ENCODE results near the gene EVI5L.

DNA sequence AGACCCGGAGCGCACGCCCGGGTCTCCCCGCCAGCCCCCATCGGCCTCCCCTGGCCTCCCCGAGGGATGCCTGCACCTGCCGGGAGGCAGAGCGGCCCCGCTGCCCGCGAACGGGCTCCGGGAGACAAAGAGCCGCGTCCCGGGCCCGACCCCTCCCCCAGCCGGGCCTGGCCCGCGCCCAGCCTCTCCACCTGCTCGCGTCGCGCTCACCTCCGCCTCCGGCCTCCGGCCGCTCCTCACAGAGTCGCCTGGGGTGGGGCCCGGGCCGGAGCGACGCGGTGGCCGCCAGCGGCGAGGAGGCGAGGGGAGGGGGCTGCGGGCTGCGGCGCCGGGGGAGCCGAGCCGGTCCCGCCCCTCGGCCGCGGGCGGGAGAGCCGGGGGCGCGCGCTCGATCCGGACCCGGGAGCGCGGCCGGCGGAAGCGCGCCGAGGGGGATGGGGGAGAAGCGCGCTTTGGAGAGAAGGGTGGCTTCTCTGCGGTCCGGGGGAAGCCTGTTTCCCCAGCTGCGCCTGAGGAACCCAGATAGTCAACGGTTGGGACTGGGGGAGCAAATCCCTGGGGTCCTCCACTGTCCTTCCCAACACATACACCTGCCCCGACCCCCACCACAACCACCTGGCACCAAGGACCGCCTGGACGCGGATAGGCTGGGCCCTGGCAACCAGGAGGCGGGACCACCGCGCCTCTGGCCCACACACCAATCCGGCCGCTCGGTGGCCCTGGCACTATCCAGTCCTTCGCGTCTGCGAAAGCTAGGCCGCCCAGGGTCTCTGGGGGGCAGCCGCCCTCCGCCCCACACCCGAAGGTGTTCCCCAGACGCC is 44.3 kb downstream of the EVI5L start, which contains the start of gene PRR36:
- TF ChIP-seq, protein P1, sequence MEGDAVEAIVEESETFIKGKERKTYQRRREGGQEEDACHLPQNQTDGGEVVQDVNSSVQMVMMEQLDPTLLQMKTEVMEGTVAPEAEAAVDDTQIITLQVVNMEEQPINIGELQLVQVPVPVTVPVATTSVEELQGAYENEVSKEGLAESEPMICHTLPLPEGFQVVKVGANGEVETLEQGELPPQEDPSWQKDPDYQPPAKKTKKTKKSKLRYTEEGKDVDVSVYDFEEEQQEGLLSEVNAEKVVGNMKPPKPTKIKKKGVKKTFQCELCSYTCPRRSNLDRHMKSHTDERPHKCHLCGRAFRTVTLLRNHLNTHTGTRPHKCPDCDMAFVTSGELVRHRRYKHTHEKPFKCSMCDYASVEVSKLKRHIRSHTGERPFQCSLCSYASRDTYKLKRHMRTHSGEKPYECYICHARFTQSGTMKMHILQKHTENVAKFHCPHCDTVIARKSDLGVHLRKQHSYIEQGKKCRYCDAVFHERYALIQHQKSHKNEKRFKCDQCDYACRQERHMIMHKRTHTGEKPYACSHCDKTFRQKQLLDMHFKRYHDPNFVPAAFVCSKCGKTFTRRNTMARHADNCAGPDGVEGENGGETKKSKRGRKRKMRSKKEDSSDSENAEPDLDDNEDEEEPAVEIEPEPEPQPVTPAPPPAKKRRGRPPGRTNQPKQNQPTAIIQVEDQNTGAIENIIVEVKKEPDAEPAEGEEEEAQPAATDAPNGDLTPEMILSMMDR (IDR thresholded peaks at IDR 0.05 in 4 of 5, conservative IDR thresholded peaks at IDR 0.05 in 1 of 5), result no peak
- TF ChIP-seq POLR2A (IDR thresholded peaks at IDR 0.05), result no peak
